HCT116 (cell line): ENCODE data around the gene SBF1. TPM values are rescaled to one million over a fixed set of nuclear protein-coding genes. Genes with fewer than 3 reads are reported as not detected.
A peak's percentile ranks its signal among the peaks of the same experiment; 100 is the strongest.

Source experiments
- ATAC-seq: fragments of 200-7000 bp; cut with Tn5 transposase; 2 replicates; pipeline ENCODE4 v1.9.1; 2020; ENCODE audit warnings: mild to moderate bottlenecking, moderate library complexity
- BruUV-seq: library from RNA; stranded (reverse); fragments of 400-500 nt; replicated peaks from 2 replicates; lab custom pipeline; 2021; lab: Mats Ljungman, UMichigan
- CTCF ChIA-PET: fragments of 300-600 bp; sonication (Branson Sonifier 250); formaldehyde crosslinking; loops from one replicate; lab custom pipeline; 2021; ENCODE audit warnings: antibody characterized with exemption; lab: Charles Lee
- POLR2A ChIA-PET: fragments of 300-600, 350-600 bp; sonication (Branson Sonifier 250); formaldehyde crosslinking; loops from one replicate; lab custom pipeline; 2021; ENCODE audit warnings: antibody characterized with exemption; lab: Charles Lee
- RAD21 ChIA-PET, 2 experiments: fragments of 300-600 bp; sonication (Branson Sonifier 250); formaldehyde crosslinking; loops; one replicate each; lab custom pipeline; 2023; ENCODE audit warnings: low total read pairs in 2 of 2; ENCODE audit not compliant: uncharacterized antibody in 2 of 2, unreplicated experiment in 2 of 2, low non-redundant PET in 1 of 2; lab: Charles Lee
- DNase-seq: peaks from one replicate; pipeline ENCODE4 v3.0.0-alpha.2; 2010; ENCODE audit warnings: low read depth, low spot score
- H2AFZ ChIP-seq: fragments of 200-600 bp; shearing (Covaris generic), sonication (generic); 2 replicates; pipeline ENCODE4 v1.6.1; 2017; ENCODE audit warnings: low read depth, mixed run types, mixed read lengths, antibody characterized with exemption, low read length; ENCODE audit not compliant: poor library complexity, severe bottlenecking
- H3K27ac ChIP-seq: 2 replicates; pipeline ENCODE4 v1.5.1; 2012; ENCODE audit warnings: low read depth, low read length
- H3K27me3 ChIP-seq: fragments of 200-600 bp; sonication (generic); 2 replicates; pipeline ENCODE4 v1.6.1; 2016; ENCODE audit warnings: mixed run types, low read length, mixed read lengths; ENCODE audit not compliant: insufficient read depth
- H3K36me3 ChIP-seq, 2 experiments: fragments of 200-500 bp in 1 of 2; fragments of 200-600 bp in 1 of 2; sonication (Bioruptor generic) in 1 of 2; sonication (generic) in 1 of 2; 2 replicates each; pipeline versions ENCODE4 v1.5.1 to v1.6.1; 2014 to 2016; ENCODE audit warnings: low read length in 2 of 2, inconsistent platforms in 1 of 2, mixed read lengths in 1 of 2, mixed run types in 1 of 2; ENCODE audit not compliant: insufficient read depth in 2 of 2, control insufficient read depth in 1 of 2
- H3K4me1 ChIP-seq, 2 experiments: fragments of 200-600 bp in 1 of 2; sonication (generic) in 1 of 2; 2 replicates each; pipeline versions ENCODE4 v1.5.1 to v1.6.1; 2012 to 2017; ENCODE audit warnings: low read length in 2 of 2, inconsistent platforms in 1 of 2, mild to moderate bottlenecking in 1 of 2, mixed read lengths in 1 of 2, mixed run types in 1 of 2, moderate library complexity in 1 of 2; ENCODE audit not compliant: insufficient read depth in 2 of 2, control insufficient read depth in 1 of 2
- H3K4me2 ChIP-seq: fragments of 200-600 bp; sonication (generic); 2 replicates; pipeline ENCODE4 v1.6.1; 2017; ENCODE audit warnings: mixed run types, low read length, mixed read lengths
- H3K4me3 ChIP-seq, 2 experiments: fragments of 200-600 bp in 1 of 2; sonication (generic) in 1 of 2; replicated peaks in 1 of 2; 2 replicates each; pipeline ENCODE4 v1.5.1; 2011 to 2016; ENCODE audit warnings: low read length in 2 of 2, control low read depth in 1 of 2, low read depth in 1 of 2, mild to moderate bottlenecking in 1 of 2, mixed read lengths in 1 of 2, mixed run types in 1 of 2
- H3K79me2 ChIP-seq: fragments of 200-600 bp; sonication (generic); 2 replicates; pipeline ENCODE4 v1.6.1; 2017; ENCODE audit warnings: mild to moderate bottlenecking, mixed run types, low read length, moderate library complexity, mixed read lengths; ENCODE audit not compliant: insufficient read depth
- H3K9ac ChIP-seq: fragments of 200-600 bp; sonication (generic); 2 replicates; pipeline ENCODE4 v1.6.1; 2016; ENCODE audit warnings: low read length, mixed read lengths
- H3K9me2 ChIP-seq: fragments of 200-600 bp; sonication (generic), shearing (Covaris generic); 2 replicates; pipeline ENCODE4 v1.6.1; 2017; ENCODE audit warnings: mixed run types, mild to moderate bottlenecking, moderate library complexity; ENCODE audit not compliant: insufficient read depth
- H3K9me3 ChIP-seq, 2 experiments: fragments of 200-500 bp in 1 of 2; fragments of 200-600 bp in 1 of 2; sonication (Bioruptor generic) in 1 of 2; sonication (generic) in 1 of 2; 2 replicates each; pipeline ENCODE4 v1.6.1; 2014 to 2017; ENCODE audit warnings: low read length in 2 of 2, mixed read lengths in 2 of 2, inconsistent platforms in 1 of 2, low read depth in 1 of 2, mild to moderate bottlenecking in 1 of 2, mixed run types in 1 of 2, moderate library complexity in 1 of 2; ENCODE audit not compliant: control insufficient read depth in 1 of 2, insufficient read depth in 1 of 2
- H4K20me1 ChIP-seq: fragments of 200-600 bp; sonication (generic), shearing (Covaris generic); 2 replicates; pipeline ENCODE4 v1.6.1; 2017; ENCODE audit warnings: mixed run types, mild to moderate bottlenecking, moderate library complexity; ENCODE audit not compliant: insufficient read depth
- CBX3 ChIP-seq: IDR thresholded peaks from 2 replicates; pipeline ENCODE4 v1.6.1; 2012; ENCODE audit warnings: low read depth
- CEBPB ChIP-seq: IDR thresholded peaks from 2 replicates; pipeline ENCODE4 v1.6.1; 2012; ENCODE audit warnings: low read depth
- CTCF ChIP-seq, 3 experiments: fragments of 200-600 bp in 1 of 3; sonication (generic) in 1 of 3; IDR thresholded peaks in 2 of 3; conservative IDR thresholded peaks in 1 of 3; 2 replicates each; pipeline ENCODE4 v1.5.1; 2012 to 2017; ENCODE audit warnings: low read depth in 2 of 3, low read length in 2 of 3, antibody characterized with exemption in 1 of 3, borderline replicate concordance in 1 of 3, control low read depth in 1 of 3, mild to moderate bottlenecking in 1 of 3, mixed read lengths in 1 of 3, mixed run types in 1 of 3, moderate library complexity in 1 of 3; ENCODE audit not compliant: insufficient read depth in 1 of 3
- EGR1 ChIP-seq: IDR thresholded peaks from 2 replicates; pipeline ENCODE4 v1.6.1; 2012; ENCODE audit warnings: low read depth
- EZH2 ChIP-seq: fragments of 200-600 bp; sonication (generic); IDR thresholded peaks from 2 replicates; pipeline ENCODE4 v1.6.1; 2017; ENCODE audit warnings: antibody characterized with exemption, mixed run types
- FOSL1 ChIP-seq: IDR thresholded peaks from 2 replicates; pipeline ENCODE4 v1.6.1; 2012; ENCODE audit warnings: low read depth
- JUND ChIP-seq: IDR thresholded peaks from 2 replicates; pipeline ENCODE4 v1.6.1; 2012
- MAX ChIP-seq: IDR thresholded peaks from 2 replicates; pipeline ENCODE4 v1.6.1; 2012
- POLR2A ChIP-seq: IDR thresholded peaks from 2 replicates; pipeline ENCODE4 v1.7.0; 2011; ENCODE audit warnings: borderline replicate concordance; ENCODE audit not compliant: insufficient read depth, insufficient read length; ENCODE audit errors: extremely low read depth
- POLR2AphosphoS5 ChIP-seq: IDR thresholded peaks from 2 replicates; pipeline ENCODE4 v1.6.1; 2011; ENCODE audit warnings: mild to moderate bottlenecking, low read depth, low read length, moderate library complexity
- RAD21 ChIP-seq: IDR thresholded peaks from 2 replicates; pipeline ENCODE4 v1.6.1; 2012; ENCODE audit warnings: low read depth, mild to moderate bottlenecking
- SP1 ChIP-seq: IDR thresholded peaks from 2 replicates; pipeline ENCODE4 v1.6.1; 2012; ENCODE audit warnings: low read depth
- SRF ChIP-seq: IDR thresholded peaks from 2 replicates; pipeline ENCODE4 v1.6.1; 2012; ENCODE audit warnings: low read depth
- TCF7L2 ChIP-seq: IDR thresholded peaks from 2 replicates; pipeline ENCODE4 v1.7.0; 2011; ENCODE audit warnings: borderline replicate concordance, inconsistent platforms; ENCODE audit not compliant: insufficient read depth, insufficient read length; ENCODE audit errors: extremely low read depth
- intact Hi-C: fragments of 100-400 bp; cut with micrococcal nuclease; formaldehyde crosslinking; loops from 2 replicates; pipeline ENCODE4 v1.10.0; 2022
- total RNA-seq: library from RNA; stranded (reverse); gene quantifications from one replicate; pipeline ENCODE4 v1.2.1, GENCODE V29; 2021; ENCODE audit not compliant: unreplicated experiment
- TF ChIP-seq, protein P1 (sequence below): IDR thresholded peaks from 2 replicates; pipeline ENCODE4 v1.6.1; 2012; ENCODE audit warnings: low read depth
- TF ChIP-seq, protein P2 (sequence below): IDR thresholded peaks from 2 replicates; pipeline ENCODE4 v1.6.1; 2012
- TF ChIP-seq, protein P3 (sequence below): IDR thresholded peaks from 2 replicates; pipeline ENCODE4 v1.6.1; 2011; ENCODE audit warnings: mild to moderate bottlenecking, low read length, moderate library complexity; ENCODE audit not compliant: insufficient replicate concordance; ENCODE audit errors: extremely low read depth

Gene SBF1
- total RNA-seq, 1 experiment from 2014 or later = 91.1 TPM

- Histone ChIP-seq H3K9me2 (no peaks in the 10 kb centered on the region), H3K9me3 (no peaks in the 10 kb centered on the region), H4K20me1 (peaks cover 6% of the 10 kb centered on the region; the same call in 1 of the 2 replicates), H3K4me2 (peak overlapping the region; percentile 62; the same call in 1 of the 2 replicates), H3K36me3 (no peaks in the 10 kb centered on the region; a peak in 2 of 4 replicates)
- no TSS peak for BruUV-seq
- intact Hi-C loops = no loop called here
- POLR2A ChIA-PET = no interaction called here
- RAD21 ChIA-PET = no interaction called here
- TF ChIP-seq, protein P1, sequence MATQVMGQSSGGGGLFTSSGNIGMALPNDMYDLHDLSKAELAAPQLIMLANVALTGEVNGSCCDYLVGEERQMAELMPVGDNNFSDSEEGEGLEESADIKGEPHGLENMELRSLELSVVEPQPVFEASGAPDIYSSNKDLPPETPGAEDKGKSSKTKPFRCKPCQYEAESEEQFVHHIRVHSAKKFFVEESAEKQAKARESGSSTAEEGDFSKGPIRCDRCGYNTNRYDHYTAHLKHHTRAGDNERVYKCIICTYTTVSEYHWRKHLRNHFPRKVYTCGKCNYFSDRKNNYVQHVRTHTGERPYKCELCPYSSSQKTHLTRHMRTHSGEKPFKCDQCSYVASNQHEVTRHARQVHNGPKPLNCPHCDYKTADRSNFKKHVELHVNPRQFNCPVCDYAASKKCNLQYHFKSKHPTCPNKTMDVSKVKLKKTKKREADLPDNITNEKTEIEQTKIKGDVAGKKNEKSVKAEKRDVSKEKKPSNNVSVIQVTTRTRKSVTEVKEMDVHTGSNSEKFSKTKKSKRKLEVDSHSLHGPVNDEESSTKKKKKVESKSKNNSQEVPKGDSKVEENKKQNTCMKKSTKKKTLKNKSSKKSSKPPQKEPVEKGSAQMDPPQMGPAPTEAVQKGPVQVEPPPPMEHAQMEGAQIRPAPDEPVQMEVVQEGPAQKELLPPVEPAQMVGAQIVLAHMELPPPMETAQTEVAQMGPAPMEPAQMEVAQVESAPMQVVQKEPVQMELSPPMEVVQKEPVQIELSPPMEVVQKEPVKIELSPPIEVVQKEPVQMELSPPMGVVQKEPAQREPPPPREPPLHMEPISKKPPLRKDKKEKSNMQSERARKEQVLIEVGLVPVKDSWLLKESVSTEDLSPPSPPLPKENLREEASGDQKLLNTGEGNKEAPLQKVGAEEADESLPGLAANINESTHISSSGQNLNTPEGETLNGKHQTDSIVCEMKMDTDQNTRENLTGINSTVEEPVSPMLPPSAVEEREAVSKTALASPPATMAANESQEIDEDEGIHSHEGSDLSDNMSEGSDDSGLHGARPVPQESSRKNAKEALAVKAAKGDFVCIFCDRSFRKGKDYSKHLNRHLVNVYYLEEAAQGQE = no peak
- TF ChIP-seq TCF7L2 = no peak
- no peak for TF ChIP-seq EGR1
- no peak for TF ChIP-seq MAX
- TF ChIP-seq, protein P2, sequence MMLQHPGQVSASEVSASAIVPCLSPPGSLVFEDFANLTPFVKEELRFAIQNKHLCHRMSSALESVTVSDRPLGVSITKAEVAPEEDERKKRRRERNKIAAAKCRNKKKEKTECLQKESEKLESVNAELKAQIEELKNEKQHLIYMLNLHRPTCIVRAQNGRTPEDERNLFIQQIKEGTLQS = no peak
- no peak for TF ChIP-seq JUND
- no peak for TF ChIP-seq CEBPB
- no peak for TF ChIP-seq CTCF (IDR thresholded peaks at IDR 0.05 in 2 of 3, conservative IDR thresholded peaks at IDR 0.05 in 1 of 3; ENCODE audit: borderline replicate concordance in 1 of 3, insufficient read depth in 1 of 3, low read depth in 2 of 3, low read length in 2 of 3)
- no peak for TF ChIP-seq CBX3
- no peak for TF ChIP-seq POLR2A
- no peak for TF ChIP-seq SP1
- TF ChIP-seq FOSL1 = no peak
- no peak for TF ChIP-seq RAD21
- TF ChIP-seq EZH2 = no peak
- TF ChIP-seq POLR2AphosphoS5 = no peak
- no peak for TF ChIP-seq SRF
- TF ChIP-seq, protein P3, sequence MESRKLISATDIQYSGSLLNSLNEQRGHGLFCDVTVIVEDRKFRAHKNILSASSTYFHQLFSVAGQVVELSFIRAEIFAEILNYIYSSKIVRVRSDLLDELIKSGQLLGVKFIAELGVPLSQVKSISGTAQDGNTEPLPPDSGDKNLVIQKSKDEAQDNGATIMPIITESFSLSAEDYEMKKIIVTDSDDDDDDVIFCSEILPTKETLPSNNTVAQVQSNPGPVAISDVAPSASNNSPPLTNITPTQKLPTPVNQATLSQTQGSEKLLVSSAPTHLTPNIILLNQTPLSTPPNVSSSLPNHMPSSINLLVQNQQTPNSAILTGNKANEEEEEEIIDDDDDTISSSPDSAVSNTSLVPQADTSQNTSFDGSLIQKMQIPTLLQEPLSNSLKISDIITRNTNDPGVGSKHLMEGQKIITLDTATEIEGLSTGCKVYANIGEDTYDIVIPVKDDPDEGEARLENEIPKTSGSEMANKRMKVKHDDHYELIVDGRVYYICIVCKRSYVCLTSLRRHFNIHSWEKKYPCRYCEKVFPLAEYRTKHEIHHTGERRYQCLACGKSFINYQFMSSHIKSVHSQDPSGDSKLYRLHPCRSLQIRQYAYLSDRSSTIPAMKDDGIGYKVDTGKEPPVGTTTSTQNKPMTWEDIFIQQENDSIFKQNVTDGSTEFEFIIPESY = no peak
- TF ChIP-seq, all 23 proteins: peak for 0
- Histone ChIP-seq H3K9ac (no peak overlapping the region), H3K27ac (peak overlapping the region; percentile 36; the same call in 1 of the 2 replicates), H3K4me3 (no peak overlapping the region), H3K27me3 (no peaks in the 10 kb centered on the region), H3K79me2 (peaks cover 61% of the 10 kb centered on the region), H3K4me1 (peaks cover 30 to 56% of the 10 kb centered on the region in 2 experiments), H2AFZ (no peak overlapping the region)
- no peak for DNase-seq
- no peak for ATAC-seq
- CTCF ChIA-PET = no interaction called here
Measured at GRCh38 chr22:50471197-50471847, 3.5 kb downstream of the SBF1 start.
